Activated T-helper 1 cell treated with anti-CD3 and anti-CD28 coated beads, Interleukin-12 subunit alpha, Interleukin-12 subunit beta, Interleukin-2, Interleukin-4 antibody, amounts not matched to agents 30 ng/mL and 10 ng/mL and 1 ng/mL, durations not matched to agents 14 hours and 24 hours and 36 hours (primary cell): ENCODE results near the gene DOCK10. TPM values are rescaled to one million over a fixed set of nuclear protein-coding genes. Genes with fewer than 3 reads are reported as not detected.

Experiments used
- DNase-seq: peaks from one replicate; pipeline ENCODE4 v3.0.0; 2021; ENCODE audit warnings: low spot score
- H3K27ac Mint-ChIP-seq: one replicate; pipeline ENCODE4 v1.8.0; 2021; ENCODE audit warnings: mild to moderate bottlenecking, mixed read lengths
- H3K27me3 Mint-ChIP-seq: one replicate; pipeline ENCODE4 v1.8.0; 2022; ENCODE audit warnings: mild to moderate bottlenecking, moderate library complexity, mixed read lengths; ENCODE audit not compliant: insufficient read depth
- H3K36me3 Mint-ChIP-seq: one replicate; pipeline ENCODE4 v1.8.0; 2021; ENCODE audit warnings: low read depth, mixed read lengths
- H3K4me1 Mint-ChIP-seq: one replicate; pipeline ENCODE4 v1.8.0; 2021; ENCODE audit warnings: low read depth, mixed read lengths
- H3K4me3 Mint-ChIP-seq: one replicate; pipeline ENCODE4 v1.8.0; 2021; ENCODE audit warnings: mild to moderate bottlenecking, moderate library complexity, mixed read lengths
- H3K9me3 Mint-ChIP-seq: one replicate; pipeline ENCODE4 v1.8.0; 2021; ENCODE audit warnings: mixed read lengths
- intact Hi-C: fragments of 100-400 bp; cut with micrococcal nuclease; formaldehyde crosslinking; loops from one replicate; pipeline ENCODE4 v1.15.1; 2024
- total RNA-seq: library from RNA; stranded (reverse); gene quantifications from 2 replicates; pipeline ENCODE4 v1.2.3, GENCODE V29; 2022

The DOCK10 gene
- total RNA-seq, 1 donor from 2014 or later: 159 TPM

DNA sequence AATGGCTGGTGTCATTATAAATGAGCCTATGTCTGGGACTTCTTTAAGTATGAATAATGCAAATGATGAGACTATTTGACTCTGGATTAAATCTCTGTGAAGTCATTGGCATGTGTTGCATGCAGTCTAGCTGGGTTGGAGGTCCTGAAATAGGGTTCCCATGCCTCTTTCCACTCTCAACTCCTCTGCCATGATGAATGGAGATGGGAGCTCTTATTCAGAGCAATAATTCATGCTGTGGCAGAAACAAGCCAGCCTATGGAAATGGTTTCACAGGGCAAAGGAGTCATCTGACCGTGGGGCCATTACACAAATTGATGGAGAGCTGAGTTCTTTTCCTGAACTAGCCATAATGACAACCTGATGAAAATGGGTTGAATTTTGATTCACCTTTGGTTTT is 310.6 kb downstream of the DOCK10 start:
- intact Hi-C loops: no loop called here
- no peak for DNase-seq
- no peak overlapping the region for H3K27ac Mint-ChIP-seq
- no peaks in the 10 kb centered on the region for H3K4me1 Mint-ChIP-seq
- H3K9me3 Mint-ChIP-seq: peaks cover 17% of the 10 kb centered on the region
- H3K27me3 Mint-ChIP-seq: peaks cover 3% of the 10 kb centered on the region
- no peak overlapping the region for H3K4me3 Mint-ChIP-seq
- no peaks in the 10 kb centered on the region for H3K36me3 Mint-ChIP-seq

DNA sequence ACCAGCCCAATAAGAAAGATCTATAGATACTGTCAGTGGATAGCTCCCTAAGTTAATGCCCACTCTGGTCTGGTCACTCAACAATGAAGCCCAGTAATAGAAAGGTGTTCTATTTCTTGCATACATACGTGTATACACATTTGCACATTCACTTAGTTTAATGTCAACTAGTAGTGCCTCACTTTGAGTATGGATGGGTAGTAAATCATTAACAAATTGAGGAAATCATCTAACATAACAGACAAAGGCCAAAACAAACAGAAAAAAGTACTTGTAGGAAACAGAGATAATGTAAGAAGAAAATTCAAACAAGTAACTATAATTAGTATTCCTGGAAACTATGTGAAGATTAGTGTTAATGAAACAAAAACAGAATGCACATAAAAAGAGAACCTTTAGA is 312.8 kb downstream of the DOCK10 start:
- H3K4me1 Mint-ChIP-seq: no peaks in the 10 kb centered on the region
- H3K9me3 Mint-ChIP-seq: peaks cover 4% of the 10 kb centered on the region
- no peak overlapping the region for H3K4me3 Mint-ChIP-seq
- H3K36me3 Mint-ChIP-seq: no peaks in the 10 kb centered on the region
- H3K27ac Mint-ChIP-seq: no peak overlapping the region
- DNase-seq: no peak
- H3K27me3 Mint-ChIP-seq: peaks cover 3% of the 10 kb centered on the region
- intact Hi-C loops: no loop called here

DNA sequence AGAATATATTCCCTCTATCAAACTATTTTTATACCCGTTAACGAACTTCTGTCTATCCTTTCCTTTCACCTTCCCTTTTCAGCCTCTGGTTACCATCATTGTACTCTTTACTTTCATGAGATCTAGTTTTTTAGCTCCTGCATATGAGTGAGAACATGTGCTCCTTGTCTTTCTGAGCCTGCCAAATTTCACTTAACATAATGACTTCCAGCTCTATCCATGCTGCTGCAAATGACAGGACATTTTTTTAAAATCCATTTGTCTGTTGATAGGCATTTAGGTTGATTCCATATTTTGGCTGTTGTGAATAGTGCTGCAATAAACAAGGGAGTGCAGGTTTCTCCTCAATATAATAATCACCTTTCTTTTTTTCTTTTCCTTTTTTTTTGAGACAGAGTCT is 317.9 kb downstream of the DOCK10 start:
- intact Hi-C loops: no loop called here
- no peaks in the 10 kb centered on the region for H3K4me1 Mint-ChIP-seq
- no peak overlapping the region for H3K27ac Mint-ChIP-seq
- H3K36me3 Mint-ChIP-seq: no peaks in the 10 kb centered on the region
- H3K4me3 Mint-ChIP-seq: no peak overlapping the region
- peaks cover 4% of the 10 kb centered on the region for H3K9me3 Mint-ChIP-seq
- DNase-seq: no peak
- no peaks in the 10 kb centered on the region for H3K27me3 Mint-ChIP-seq

DNA sequence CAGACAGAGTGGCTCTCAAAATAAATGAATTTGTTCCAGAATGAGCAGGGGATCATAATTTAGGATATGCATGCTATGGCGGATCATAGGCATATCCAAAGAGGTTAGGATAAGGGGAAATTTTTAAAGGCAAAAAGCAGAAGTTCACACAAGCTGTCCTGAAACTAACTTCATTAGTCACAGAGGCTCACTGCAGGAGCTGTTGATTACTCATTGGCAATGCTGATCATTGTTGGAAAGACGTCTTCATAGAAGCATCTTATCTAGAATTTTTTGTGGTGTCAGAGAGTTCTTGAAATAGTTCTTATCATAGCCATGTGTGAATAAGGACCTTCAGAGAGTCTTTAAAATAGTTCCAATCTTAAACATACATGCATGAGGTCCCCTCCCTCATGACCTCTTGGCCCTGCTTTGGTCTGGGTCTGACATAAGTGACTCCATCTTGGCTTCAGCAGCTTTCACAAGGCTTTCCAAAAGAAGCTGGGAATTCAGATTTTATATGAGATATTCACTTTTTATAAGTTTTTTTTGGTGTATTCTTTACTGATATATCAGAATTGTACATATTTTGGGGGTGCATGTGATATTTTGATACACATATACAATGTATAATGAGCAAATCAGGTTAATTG is 318.6 kb downstream of the DOCK10 start:
- Mint-ChIP-seq H3K4me3 (no peak overlapping the region), H3K4me1 (no peaks in the 10 kb centered on the region), H3K36me3 (no peaks in the 10 kb centered on the region), H3K27ac (no peak overlapping the region), H3K27me3 (no peaks in the 10 kb centered on the region), H3K9me3 (peaks cover 4% of the 10 kb centered on the region)
- intact Hi-C loops: no loop called here
- no peak for DNase-seq

DNA sequence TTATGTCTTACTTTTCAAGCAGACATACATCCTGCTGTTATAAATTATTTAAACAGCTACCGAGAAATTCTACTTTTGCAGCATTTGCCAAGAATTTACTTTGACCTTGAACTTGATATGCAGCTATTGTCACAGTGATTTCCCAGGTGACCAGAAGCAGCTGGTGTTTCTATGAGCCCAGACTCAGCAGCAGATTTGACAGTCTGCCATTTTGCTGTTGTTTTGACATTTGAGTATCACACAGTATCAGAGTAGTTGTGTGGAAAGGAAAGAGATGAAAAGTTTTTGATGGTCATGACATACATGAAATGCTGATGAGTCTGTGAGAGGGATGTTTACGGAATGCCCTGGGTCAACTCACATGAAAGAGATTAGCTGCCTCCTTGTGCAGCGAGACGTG is 319.5 kb downstream of the DOCK10 start:
- H3K9me3 Mint-ChIP-seq: no peaks in the 10 kb centered on the region
- H3K27me3 Mint-ChIP-seq: no peaks in the 10 kb centered on the region
- no peaks in the 10 kb centered on the region for H3K36me3 Mint-ChIP-seq
- no peak for DNase-seq
- H3K4me1 Mint-ChIP-seq: no peaks in the 10 kb centered on the region
- no peak overlapping the region for H3K27ac Mint-ChIP-seq
- intact Hi-C loops: no loop called here
- no peak overlapping the region for H3K4me3 Mint-ChIP-seq

DNA sequence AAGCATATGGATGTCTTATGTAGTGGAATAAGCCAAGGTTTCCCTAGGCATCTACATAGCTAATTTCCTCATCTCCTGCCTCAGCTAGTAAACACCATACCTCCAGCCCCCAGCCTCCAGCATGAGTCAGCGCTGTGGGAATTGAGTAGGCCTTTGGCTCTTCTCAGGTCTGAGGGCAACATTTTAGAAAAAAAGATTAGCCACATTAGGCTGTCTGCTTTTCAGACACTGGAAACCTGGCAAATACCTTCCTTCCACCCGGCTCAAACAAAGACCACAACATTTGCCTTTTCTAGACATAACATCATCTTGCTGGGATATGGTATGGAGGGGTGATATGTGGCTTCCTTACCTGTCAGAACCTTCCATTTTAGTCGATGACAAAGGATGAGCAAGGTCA is 320.0 kb downstream of the DOCK10 start:
- Mint-ChIP-seq H3K9me3 (no peaks in the 10 kb centered on the region), H3K4me3 (no peak overlapping the region), H3K27ac (no peak overlapping the region), H3K4me1 (no peaks in the 10 kb centered on the region), H3K36me3 (no peaks in the 10 kb centered on the region), H3K27me3 (no peaks in the 10 kb centered on the region)
- intact Hi-C loops: no loop called here
- no peak for DNase-seq

DNA sequence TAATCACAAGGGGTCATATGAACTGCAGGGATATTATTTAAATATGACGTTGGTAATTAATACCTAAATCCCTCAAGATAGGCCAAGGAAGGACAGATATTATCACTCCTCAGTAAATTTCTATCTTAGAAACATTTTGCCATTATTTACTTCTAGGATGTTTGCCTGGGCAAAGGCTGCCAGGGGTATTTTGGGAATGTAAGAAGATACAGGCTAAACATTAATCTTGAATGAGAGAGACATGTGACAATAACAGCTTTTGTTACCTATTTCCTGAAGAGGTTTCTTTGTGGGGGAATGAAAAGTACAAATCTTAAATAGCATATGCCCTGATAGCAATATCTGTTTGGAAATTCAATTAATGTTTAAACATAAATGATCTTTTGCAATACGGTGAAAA is 325.3 kb downstream of the DOCK10 start:
- Mint-ChIP-seq H3K36me3 (no peaks in the 10 kb centered on the region), H3K27me3 (peaks cover 7% of the 10 kb centered on the region), H3K4me3 (no peak overlapping the region), H3K27ac (no peak overlapping the region), H3K9me3 (no peaks in the 10 kb centered on the region), H3K4me1 (no peaks in the 10 kb centered on the region)
- intact Hi-C loops: no loop called here
- no peak for DNase-seq

DNA sequence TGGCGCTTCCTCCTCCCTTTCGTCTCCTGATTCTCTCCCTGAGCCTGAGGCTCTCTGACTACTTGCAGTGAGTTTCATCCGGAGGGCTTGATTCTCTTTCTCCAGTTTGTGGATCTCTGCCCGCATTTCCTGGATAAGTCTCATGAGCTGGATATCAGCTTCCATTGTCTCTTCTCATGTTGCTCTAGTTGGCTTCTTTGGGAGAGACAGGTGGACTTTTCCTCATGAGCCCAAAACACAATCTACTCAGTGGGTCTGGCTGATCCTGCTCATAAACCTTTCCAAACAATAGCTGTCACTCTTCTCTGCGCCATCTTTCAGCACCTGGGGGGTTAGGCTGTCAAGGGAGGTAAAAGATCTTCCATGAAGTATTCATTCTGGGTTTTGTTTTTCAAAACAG is 326.1 kb downstream of the DOCK10 start, which contains the start of gene CCDC195:
Gene CCDC195 (minus strand): TSS at position 165 of the 400 bp plus-strand sequence. CDS start 0 bp downstream, at position 165.
- no peak within 1 kb of the TSS for H3K4me3 Mint-ChIP-seq
- no peaks in the 10 kb centered on the region for H3K9me3 Mint-ChIP-seq
- H3K27ac Mint-ChIP-seq: no peak within 1 kb of the TSS
- intact Hi-C loops: no loop called here
- H3K27me3 Mint-ChIP-seq: peaks cover 10% of the 10 kb centered on the region
- H3K4me1 Mint-ChIP-seq: no peaks in the 10 kb centered on the region
- no peak for DNase-seq
- no peaks in the 10 kb centered on the region for H3K36me3 Mint-ChIP-seq
